ENCODE results near the gene COG2. TPM values are rescaled to one million over a fixed set of nuclear protein-coding genes. Genes with fewer than 3 reads are reported as not detected.

Gene COG2
- total and polyA plus RNA-seq, 2 of the 13 experiments (the other 11 are each of a cell fraction or from before 2014, with no cell fraction given), result 16.8 to 36.3 TPM

DNA sequence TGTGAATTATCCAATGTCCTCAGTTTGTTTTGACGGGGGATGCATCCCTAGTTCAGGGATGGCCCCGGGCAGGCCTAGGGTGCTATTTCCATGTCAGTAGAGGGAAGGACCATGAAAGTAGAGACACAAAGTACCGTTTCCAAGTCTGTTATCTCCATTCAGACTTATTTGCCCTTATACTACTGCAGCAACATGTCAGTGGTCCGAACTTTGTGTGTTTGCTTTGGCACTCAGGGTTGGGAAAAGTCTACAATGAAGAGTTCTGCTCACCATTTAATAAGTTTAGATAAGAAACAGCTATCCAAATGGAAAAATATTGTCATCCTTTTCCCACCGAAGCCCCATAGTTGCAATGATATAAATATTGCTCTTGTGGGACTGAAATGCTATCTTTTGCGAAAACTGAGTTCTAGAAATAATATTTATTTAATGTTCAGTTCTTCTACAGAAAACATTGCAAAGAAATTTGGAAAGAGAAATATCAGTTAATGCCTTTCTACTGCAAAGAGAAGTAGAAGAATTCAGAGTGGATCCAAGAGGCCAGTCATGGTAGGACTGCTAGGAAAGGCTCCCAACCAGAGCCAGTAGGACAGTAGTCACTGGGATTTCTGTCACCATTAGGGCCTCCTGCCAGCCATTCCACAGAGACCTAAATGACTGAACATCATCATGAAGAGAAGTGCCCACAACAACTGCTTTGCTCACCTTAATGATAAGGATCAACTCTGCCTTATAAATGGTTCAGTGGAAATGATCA, 83.2 kb downstream of the COG2 start (continued):
- TF ChIP-seq CAMTA2 (CRISPR knock-in tag; IDR thresholded peaks at IDR 0.05; ENCODE audit: borderline replicate concordance) (no peak), ZMAT3 (CRISPR knock-in tag; conservative IDR thresholded peaks at IDR 0.05) (no peak), SOX6 (IDR thresholded peaks at IDR 0.05) (no peak), SOX6 (CRISPR knock-in tag; IDR thresholded peaks at IDR 0.05) (peak; percentile 75), ZNF24 (IDR thresholded peaks at IDR 0.05) (no peak), ZBTB46 (CRISPR knock-in tag; IDR thresholded peaks at IDR 0.05; ENCODE audit: borderline replicate concordance) (no peak), PHB2 (IDR thresholded peaks at IDR 0.05; ENCODE audit: partially characterized antibody) (no peak), RARG (CRISPR knock-in tag; IDR thresholded peaks at IDR 0.05; ENCODE audit: low read depth) (no peak), ARID2 (CRISPR knock-in tag; IDR thresholded peaks at IDR 0.05; ENCODE audit: borderline replicate concordance) (no peak), TBX3 (IDR thresholded peaks at IDR 0.05; ENCODE audit: borderline replicate concordance) (peak; percentile 56; the same call in 1 of the 2 replicates), ZNF710 (CRISPR knock-in tag; IDR thresholded peaks at IDR 0.05; ENCODE audit: borderline replicate concordance) (0 out of 2 replicates have a peak, but pooled peaks have one; percentile 27), ZBTB38 (CRISPR knock-in tag; IDR thresholded peaks at IDR 0.05) (no peak), ZNF570 (CRISPR knock-in tag; IDR thresholded peaks at IDR 0.05; ENCODE audit: borderline replicate concordance) (no peak), ZFP36L2 (CRISPR knock-in tag; IDR thresholded peaks at IDR 0.05) (no peak)
- TF ChIP-seq, protein P1, sequence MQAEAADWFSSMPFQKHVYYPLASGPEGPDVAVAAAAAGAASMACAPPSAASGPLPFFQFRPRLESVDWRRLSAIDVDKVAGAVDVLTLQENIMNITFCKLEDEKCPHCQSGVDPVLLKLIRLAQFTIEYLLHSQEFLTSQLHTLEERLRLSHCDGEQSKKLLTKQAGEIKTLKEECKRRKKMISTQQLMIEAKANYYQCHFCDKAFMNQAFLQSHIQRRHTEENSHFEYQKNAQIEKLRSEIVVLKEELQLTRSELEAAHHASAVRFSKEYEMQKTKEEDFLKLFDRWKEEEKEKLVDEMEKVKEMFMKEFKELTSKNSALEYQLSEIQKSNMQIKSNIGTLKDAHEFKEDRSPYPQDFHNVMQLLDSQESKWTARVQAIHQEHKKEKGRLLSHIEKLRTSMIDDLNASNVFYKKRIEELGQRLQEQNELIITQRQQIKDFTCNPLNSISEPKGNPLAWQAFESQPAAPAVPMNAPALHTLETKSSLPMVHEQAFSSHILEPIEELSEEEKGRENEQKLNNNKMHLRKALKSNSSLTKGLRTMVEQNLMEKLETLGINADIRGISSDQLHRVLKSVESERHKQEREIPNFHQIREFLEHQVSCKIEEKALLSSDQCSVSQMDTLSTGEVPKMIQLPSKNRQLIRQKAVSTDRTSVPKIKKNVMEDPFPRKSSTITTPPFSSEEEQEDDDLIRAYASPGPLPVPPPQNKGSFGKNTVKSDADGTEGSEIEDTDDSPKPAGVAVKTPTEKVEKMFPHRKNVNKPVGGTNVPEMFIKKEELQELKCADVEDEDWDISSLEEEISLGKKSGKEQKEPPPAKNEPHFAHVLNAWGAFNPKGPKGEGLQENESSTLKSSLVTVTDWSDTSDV (CRISPR knock-in tag; IDR thresholded peaks at IDR 0.05), result no peak
- TF ChIP-seq, protein P2, sequence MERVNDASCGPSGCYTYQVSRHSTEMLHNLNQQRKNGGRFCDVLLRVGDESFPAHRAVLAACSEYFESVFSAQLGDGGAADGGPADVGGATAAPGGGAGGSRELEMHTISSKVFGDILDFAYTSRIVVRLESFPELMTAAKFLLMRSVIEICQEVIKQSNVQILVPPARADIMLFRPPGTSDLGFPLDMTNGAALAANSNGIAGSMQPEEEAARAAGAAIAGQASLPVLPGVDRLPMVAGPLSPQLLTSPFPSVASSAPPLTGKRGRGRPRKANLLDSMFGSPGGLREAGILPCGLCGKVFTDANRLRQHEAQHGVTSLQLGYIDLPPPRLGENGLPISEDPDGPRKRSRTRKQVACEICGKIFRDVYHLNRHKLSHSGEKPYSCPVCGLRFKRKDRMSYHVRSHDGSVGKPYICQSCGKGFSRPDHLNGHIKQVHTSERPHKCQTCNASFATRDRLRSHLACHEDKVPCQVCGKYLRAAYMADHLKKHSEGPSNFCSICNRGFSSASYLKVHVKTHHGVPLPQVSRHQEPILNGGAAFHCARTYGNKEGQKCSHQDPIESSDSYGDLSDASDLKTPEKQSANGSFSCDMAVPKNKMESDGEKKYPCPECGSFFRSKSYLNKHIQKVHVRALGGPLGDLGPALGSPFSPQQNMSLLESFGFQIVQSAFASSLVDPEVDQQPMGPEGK (CRISPR knock-in tag; IDR thresholded peaks at IDR 0.05), result no peak; the same call in 1 of the 2 replicates
- TF ChIP-seq, protein P3, sequence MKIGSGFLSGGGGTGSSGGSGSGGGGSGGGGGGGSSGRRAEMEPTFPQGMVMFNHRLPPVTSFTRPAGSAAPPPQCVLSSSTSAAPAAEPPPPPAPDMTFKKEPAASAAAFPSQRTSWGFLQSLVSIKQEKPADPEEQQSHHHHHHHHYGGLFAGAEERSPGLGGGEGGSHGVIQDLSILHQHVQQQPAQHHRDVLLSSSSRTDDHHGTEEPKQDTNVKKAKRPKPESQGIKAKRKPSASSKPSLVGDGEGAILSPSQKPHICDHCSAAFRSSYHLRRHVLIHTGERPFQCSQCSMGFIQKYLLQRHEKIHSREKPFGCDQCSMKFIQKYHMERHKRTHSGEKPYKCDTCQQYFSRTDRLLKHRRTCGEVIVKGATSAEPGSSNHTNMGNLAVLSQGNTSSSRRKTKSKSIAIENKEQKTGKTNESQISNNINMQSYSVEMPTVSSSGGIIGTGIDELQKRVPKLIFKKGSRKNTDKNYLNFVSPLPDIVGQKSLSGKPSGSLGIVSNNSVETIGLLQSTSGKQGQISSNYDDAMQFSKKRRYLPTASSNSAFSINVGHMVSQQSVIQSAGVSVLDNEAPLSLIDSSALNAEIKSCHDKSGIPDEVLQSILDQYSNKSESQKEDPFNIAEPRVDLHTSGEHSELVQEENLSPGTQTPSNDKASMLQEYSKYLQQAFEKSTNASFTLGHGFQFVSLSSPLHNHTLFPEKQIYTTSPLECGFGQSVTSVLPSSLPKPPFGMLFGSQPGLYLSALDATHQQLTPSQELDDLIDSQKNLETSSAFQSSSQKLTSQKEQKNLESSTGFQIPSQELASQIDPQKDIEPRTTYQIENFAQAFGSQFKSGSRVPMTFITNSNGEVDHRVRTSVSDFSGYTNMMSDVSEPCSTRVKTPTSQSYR (CRISPR knock-in tag; IDR thresholded peaks at IDR 0.05; ENCODE audit: borderline replicate concordance), result peak; percentile 23; the same call in 1 of the 2 replicates
